Measurements from ENCODE around the gene PRSS36.
"Not testable (repeated sequence)": the region's sequence is repeated elsewhere in the genome, so short reads cannot be mapped to it uniquely, and the experiment has no call there.

PRSS36 gene

DNA sequence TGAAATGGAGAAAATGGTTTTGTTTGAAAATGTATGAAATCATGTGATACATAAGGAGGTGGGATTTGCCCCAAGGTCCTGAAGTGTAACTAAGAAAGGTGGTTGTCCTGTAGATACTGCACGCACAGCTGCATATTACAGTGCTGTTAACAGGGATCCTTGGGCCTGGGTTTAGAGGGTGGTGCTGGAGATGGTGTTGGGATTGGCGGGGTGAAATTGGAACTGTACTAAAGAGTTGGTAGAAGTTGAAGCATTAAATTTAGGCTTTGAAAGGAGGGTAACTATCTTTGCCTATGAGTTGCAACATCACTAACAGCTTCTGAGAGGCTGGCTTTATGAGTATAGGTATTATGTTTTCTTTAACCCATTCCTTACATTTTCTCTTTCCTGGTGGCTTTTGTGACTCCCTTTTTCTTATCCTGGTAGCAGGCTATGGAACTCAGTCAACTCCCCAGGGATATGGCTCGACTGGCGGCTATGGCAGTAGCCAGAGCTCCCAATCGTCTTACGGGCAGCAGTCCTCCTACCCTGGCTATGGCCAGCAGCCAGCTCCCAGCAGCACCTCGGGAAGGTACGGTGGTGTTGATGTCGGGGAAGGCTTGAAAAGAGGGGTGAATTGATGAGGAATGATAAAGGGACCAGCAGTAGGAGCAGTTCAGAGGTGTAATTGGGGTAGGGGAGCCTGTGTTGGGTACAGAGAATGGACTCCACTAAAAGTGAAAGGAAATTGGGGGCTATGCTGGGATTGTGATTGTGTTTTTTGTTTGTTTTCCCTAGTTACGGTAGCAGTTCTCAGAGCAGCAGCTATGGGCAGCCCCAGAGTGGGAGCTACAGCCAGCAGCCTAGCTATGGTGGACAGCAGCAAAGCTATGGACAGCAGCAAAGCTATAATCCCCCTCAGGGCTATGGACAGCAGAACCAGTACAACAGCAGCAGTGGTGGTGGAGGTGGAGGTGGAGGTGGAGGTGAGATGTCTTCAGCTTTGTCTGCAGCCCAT is 33.9 kb upstream of the PRSS36 start:
- DNase-seq (ENCODE audit: low spot score): no peak

DNA sequence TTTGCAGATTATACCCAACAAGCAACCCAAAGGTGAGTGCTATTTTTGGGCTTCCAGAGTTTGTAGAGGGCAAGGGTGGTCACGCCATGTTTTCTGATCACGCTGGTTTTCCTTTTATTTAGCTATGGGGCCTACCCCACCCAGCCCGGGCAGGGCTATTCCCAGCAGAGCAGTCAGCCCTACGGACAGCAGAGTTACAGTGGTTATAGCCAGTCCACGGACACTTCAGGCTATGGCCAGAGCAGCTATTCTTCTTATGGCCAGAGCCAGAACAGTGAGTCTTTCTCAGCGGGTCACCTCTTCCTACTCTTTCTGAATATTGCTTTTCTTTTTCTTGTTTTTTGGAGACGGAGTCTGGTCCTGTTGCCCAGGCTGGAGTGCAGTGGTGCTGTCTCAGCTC is 32.5 kb upstream of the PRSS36 start:
- no peak for DNase-seq (ENCODE audit: low spot score)

DNA sequence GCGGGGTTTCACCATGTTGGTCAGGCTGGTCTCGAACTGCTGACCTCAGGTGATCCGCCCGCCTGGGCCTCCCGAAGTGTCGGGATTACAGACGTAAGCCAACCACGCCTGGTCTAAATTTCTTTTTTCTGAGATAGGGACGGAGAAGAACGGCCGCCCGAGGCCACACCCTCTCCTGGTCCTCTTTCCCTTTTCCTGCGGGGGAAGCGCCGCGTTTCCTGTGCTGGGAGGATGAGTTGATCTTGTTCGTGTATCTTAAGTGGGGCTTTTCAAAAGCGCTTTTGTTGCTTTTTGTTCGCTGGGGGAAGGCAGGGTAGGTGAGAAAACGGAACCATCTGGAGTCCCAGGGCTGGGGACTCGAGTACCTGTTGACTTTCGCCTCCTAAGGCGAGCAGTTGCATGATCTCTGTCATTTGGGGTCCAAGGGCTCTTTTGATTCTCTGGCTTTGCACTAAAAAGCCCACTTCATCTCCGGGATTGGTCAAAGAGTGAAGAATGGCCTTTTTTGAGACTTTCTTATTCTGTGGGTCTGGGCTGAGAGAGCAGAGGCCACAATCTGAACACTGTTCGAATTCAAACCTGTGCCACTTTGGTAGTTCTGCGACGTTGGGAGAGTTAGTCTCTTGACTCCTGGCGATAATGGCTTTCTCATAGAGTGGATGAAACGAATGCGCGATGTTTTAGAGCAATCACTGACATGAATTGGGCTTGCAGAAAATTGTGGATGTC is 31.4 kb upstream of the PRSS36 start:
- no peak for DNase-seq (ENCODE audit: low spot score)

DNA sequence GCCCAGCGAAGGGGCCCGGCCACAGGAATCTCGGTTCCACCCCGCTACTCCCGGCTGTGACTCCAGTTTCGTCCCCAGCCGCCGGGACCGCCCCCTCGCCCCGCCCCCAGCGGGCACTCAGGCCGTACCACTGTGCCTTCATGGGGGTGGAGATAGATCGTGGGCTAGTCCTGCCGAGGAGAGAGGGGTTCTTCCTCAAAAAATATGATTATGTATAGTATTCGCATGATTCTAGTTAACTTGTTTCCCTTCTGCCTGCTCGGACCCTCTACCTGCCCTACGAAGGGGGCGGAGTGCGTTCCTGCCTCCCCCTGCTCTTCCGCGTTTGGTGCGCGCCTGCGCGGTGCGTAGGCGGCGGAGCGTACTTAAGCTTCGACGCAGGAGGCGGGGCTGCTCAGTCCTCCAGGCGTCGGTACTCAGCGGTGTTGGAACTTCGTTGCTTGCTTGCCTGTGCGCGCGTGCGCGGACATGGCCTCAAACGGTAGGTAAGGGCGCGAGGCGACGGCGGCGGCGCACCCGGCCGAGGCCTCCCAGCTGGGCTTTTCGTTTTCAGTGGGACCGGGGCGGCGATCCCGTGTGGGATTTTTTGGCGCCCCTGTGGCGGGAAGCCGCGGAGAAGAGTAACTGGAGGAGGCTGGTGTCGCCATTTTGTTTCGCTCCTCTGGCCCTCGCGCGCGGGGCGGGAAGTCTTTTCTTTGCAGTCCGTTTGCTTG is 30.0 kb upstream of the PRSS36 start, which contains the start of gene FUS:
Gene FUS, plus strand, starts transcription at position 393 of the 713 bp plus-strand sequence. Its CDS starts 76 bp downstream, at position 469.
- DNase-seq (ENCODE audit: low spot score): peak; percentile 96

DNA sequence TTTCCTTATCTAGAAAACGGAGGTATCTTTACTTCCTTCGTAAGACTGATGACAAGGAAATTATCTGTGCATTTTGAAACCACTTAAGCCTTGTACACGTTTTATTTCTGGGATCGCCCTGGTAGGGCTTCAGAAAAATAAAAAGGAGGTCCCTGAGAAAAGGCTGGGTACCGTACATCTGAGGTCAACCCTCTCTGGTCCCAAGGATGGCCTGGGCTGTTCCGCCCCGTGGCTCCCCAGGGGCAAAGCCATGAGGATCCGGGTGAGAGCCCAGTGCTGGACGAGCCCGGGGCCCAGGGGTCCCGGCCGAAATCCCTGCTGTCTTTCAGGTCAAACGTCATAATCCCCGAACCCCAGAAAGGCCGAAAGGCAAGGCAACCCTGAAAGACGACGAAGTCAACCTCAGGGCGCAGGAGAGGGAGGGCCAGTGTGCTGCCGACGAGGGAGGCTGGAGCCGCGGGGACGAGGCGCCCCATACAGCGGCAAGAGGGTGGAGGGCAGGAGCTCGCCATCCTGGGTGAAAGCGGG is 29.4 kb upstream of the PRSS36 start:
- no peak for DNase-seq (ENCODE audit: low spot score)

DNA sequence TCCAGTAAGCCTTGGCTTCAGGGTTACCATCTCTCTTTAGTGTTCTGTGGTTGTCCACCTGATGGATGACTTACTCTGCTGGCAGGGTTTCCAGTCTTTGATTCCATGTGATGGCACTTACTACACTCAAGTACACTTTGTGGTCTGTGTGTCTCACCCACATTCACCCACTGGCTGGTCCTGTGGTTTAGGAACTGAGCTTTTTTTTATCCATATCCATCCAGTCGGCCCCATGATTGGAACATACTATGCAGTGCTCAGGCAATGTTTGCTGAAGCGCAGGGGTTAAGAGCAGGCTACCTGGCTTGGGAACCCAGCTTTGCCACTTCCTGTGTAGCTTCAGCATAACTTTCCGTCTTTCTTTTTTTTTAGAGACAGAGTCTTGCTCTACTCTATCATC is 27.3 kb upstream of the PRSS36 start:
- no peak for DNase-seq (ENCODE audit: low spot score)

DNA sequence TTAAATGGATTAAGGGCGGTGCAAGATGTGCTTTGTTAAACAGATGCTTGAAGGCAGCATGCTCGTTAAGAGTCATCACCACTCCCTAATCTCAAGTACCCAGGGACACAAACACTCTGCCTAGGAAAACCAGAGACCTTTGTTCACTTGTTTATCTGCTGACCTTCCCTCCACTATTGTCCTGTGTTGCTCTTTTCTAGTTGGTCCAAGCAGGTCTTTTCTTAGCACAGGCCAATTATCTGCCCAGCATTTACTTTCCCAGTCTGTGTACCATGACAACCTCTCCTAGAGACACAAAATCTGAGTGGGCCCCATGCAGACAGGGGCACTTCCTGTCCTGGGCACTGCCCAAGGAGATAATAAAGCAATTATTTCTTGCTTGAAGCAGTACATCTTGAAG is 20.2 kb upstream of the PRSS36 start:
- not testable (repeated sequence) for DNase-seq (ENCODE audit: low spot score)

DNA sequence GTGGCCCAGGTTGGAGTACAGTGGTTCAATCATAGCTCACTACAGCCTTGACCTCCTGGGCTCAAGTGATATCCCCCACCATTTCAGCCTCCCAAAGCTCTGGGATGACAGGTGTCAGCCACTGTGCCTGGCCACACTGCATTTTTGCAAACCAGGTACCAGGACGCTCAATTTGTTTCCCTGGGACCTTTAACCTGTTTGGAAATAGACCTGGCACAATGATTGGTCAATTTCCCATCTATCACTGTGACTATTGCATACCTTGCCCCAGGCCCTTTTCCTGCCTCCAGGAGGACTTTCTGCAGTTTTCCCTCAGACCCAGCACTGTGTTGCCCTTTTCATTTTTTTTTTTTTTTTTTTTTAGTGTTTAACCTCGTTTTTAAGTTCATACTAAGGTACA is 19.0 kb upstream of the PRSS36 start:
- no peak for DNase-seq (ENCODE audit: low spot score)

DNA sequence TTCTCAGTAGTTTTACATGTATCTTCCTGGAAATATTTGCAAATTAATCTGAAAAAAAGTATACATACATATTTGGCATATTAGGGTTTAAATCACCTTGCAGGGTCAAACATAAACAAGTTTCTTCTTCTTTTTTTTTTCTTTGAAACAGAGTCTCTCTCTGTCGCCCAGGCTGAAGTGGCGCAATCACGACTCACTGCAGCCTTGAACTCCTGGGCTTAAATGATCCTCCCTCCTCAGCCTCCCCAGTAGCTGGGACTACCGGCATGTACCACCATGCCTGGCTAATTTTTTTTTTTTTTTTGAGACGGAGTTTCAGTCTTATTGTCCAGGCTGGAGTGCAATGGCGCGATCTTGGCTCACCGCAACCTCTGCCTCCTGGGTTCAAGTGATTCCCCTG is 17.4 kb upstream of the PRSS36 start:
- no peak for DNase-seq (ENCODE audit: low spot score)

DNA sequence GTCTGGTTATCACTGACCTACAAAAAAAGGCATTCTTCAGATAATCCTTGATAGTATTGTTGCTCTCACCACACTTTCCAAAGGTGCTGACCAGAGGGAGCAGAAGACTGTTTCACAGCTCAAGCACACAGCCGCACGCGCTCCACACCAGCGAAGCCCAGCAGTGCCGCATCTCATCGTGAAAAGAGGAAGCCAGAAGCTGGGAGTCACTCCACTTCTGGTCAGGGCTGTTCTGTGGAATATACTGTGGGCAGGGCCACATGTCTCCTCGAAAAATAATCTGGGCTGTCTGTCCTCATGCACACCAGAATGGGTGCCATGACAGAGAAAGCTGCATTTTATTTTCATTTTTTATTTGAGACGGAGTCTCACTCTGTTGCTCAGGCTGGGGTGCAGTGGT is 7.3 kb upstream of the PRSS36 start:
- no peak for DNase-seq (ENCODE audit: low spot score)

DNA sequence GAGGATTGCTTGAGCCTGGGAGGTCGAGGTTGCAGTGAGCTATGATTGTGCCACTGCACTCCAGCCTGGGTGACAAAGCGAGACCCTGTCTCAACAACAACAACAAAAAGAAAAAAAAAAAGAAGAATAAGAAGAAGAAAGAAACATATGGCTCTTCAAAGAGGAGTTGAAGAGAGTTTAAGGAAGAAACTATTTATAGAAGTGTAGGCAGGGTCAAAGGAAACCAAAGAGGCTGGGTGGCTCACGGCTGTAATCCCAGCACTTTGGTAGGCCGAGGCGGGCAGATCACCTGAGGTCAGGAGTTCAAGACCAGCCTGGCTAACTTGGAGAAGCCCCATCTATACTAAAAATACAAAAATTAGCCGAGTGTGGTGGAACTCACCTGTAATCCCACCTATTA is 1.1 kb upstream of the PRSS36 start:
- not testable (repeated sequence) for DNase-seq (ENCODE audit: low spot score)

DNA sequence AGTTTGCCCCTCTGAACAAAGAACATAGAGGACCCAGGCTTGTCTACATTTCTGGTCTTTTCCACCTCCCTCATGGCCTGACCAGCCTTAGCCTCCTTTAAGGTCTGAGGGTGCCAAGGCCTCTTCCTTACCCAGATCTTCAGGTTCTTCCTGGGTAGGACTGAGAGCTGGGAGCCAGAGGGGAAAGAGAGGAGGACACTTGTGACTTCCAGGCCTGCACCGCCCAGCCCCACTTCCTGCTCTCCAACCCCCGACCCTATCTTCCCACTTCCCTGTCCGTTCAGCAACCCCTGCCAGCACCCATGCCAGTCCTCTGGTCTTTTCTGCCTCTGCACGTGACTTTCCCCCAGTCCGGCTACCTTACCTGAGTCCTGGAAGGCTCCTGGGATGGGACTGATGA is 534 bp downstream of the PRSS36 start:
- DNase-seq (ENCODE audit: low spot score): no peak

DNA sequence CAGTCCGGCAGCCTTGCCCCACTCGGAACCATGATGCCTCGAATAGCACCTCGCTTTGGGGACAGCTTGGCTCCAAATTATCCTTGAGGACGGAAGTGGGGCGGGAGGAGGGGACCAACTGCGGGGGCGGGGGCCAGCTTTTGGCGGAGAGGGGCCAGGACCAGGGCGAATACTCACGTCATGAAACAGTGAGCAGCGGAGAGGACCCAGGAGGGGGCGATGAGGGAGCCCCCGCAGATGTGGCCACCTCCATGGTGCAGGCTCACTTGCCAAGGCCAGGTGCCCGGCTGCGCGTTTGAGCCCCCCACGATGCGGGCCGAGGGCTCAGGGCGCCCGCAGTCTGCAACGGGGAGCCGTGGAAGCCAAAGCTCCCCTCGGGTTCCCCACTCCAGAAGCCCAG is 970 bp downstream of the PRSS36 start:
- no peak for DNase-seq (ENCODE audit: low spot score)

DNA sequence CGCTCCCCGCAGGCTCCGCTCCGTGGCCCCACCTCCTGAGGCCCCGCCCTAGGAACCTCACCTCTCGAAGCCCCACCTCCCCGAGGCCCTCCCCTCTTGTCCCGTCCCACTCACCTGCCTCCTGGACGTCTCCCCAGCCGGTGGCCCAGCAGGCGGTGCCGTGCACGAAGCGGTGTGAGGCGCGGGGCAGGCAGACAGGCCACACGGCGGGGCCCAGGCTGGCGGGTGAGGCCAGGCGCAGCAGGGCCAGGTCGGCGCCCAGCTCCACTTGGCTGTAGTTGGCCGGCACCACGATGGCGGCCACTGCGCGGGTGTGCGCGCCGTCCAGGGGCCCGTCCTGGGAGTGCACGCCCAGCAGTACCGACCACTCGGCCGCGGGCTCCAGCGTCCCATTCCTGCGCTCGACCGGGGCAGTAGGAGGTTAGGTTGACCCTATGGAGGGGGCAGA is 1.6 kb downstream of the PRSS36 start:
- no peak for DNase-seq (ENCODE audit: low spot score)

DNA sequence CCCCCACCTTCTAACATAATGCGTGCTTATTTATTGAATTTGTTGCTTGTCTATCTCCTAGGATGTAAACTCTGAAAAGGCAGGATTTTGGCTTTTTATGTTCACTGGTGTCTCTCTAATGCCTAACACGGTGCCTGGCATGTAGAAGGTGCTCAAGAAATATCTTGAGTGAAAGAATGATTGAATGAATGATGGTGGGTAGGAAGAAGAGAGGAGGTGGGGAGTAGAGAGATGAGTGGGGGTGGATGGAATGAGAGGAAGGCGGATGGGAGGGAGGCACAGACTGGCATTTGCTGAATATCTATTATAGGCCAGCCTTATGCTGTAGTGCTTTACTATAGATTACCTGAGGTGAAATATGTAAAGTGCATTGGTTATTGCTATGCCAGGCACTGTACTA is 2.3 kb downstream of the PRSS36 start:
- no peak for DNase-seq (ENCODE audit: low spot score)

DNA sequence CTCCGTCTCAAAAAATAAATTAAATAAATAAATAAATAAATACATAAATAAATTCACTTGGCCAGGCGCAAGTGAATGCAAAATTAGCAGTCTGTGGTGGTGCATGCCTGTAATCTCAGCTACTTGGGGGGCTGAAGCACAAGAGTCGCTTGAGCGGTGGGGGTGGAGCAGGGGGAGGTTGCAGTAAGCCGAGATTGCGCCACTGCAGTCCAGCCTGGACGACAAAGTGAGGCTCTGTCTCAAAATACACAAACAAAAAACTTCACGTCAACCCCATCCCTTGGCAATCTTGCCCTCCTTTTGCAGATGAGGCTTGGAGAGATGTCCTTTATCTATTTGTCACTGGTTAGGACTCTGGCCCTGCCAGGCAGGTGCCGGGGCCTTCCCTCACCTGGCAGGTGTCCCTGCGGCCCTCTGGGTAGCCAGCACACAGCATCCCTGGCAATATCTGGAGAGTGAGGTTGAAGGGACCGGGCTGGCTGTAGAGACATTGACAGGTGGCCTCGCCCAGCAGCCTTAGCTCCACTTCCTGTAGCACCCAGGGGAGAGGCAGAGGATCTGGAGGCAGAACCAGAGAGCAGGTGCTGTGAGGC is 4.4 kb downstream of the PRSS36 start:
- no peak for DNase-seq (ENCODE audit: low spot score)

DNA sequence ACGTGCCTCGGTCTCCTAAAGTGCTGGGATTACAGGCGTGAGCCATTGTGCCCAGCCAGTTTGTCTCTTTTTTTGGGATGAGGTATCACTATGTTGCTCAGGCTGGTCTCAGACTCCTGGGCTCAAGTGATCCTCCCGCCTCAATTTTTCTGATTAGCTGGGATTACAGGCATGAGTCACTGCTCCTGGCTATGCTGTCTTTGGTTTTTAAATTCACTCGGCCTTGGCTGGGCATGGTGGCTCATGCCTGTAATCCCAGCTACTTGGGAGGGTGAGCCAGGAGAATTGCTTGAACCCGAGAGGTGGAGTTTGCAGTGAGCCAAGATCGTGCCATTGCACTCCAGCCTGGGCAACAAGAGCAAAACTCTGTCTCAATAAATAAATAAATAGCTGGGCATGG is 5.4 kb downstream of the PRSS36 start:
- DNase-seq (ENCODE audit: low spot score): not testable (repeated sequence)

DNA sequence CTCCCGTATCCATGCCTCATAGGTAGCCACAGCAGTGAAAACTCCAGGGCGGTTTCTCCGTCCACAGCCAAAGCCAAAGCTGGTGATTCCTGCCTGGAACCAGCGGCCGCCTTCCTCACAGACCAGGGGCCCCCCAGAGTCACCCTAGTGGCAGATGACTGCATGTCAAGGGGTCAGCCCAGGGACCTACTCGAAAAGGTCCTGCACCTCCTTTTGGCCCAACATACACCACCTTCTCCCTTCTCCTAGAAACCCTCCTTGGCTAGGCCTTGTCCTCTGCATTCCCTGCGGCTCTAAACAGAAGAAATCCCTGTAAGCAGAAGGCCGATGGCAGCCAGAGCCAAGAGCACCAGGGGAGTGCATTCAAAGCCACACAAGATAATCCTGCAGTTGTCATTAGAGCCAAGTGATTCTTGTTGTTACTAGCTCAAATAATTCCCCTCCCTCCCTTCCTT is 6.1 kb downstream of the PRSS36 start:
- DNase-seq (ENCODE audit: low spot score): no peak

DNA sequence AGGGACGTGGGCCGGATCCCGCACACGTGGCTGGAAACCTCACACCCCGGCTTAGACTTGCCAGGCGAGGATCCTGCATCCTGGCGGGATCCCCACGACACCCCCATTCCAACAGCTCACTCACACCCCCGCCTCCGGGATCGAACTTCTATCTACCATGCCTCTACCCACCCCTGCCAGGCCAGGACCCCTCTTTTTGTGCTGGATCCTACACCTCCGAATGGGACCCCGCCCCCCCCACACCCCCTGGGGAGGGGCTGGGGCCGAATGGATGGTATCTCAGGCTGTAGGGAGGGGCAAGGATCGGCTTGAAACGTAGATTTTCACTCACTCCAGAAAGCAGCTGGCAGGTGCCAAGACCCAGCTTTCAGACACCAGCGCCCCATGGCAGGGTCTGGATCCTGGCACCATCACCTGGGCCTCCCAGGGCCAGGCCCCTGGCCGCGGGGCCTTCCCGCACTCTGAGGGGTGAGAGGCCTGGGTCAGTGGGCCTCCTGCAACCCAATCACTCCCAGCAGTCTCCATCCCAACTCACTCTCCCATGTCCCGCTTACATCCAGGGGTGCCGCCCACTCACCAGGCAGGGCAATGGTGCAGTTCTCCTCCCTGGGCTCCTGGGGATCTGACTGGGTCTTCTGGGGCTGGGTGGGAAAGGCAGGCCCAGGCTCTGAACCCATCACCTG is 6.7 kb downstream of the PRSS36 start:
- no peak for DNase-seq (ENCODE audit: low spot score)

DNA sequence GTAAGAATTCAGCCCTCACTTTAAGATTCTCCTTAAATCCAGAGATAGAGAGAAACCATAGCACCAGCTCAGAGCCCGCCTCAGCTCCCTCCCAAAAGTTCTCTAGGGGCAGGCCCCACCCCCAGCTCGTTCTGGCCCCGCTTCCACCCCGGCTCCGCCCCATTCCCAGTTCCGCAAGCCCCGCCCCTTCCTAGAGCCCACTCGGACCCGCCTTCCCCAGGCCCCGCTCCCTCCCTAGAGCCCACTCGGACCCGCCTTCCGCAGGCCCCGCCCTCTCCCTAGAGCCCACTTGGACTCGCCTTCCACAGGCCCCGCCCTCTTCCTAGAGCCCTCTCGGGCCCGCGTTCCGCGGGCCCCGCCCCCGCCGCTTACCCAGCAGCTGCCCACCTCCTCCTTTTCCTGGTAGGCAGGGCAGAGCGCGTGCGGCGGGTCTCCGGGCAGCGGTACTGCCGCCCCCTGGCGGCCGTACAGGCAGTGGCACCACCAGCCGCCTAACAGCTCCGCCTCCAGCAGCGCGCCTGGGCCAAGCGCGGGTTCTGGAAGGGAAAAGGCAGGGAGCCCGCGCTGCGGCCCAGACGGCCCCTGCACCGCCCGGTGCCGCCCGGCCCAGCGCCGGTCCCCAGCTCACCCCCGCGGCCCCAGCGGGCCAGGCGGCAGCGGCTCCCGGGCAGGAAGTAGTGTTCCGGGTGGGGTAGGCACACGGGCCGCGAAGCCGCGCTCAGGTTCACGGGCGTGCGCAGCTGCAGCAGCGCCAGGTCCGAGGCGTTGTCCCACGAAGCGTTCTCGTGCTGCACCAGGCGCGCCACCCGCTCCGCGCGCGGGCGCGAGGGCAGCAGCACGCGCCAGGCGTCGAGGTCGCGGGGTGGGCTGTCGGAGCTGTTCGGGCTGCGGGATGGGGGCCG is 7.5 kb downstream of the PRSS36 start:
- DNase-seq (ENCODE audit: low spot score): peak; percentile 97

Measured in HuH-7 (cell line).